GM18873 (cell line): ENCODE measurements around the gene GFER.
"Not testable (repeated sequence)": the region's sequence is repeated elsewhere in the genome, so short reads cannot be mapped to it uniquely, and the experiment has no call there.

Source experiments
- ATAC-seq: cut with Tn5 transposase; IDR thresholded peaks from one replicate; pipeline ENCODE4 v1.9.1; 2021; ENCODE audit warnings: mild to moderate bottlenecking, moderate library complexity, moderate number of reproducible peaks; ENCODE audit not compliant: unreplicated experiment, low FRiP score

The GFER gene

GRCh38 chr16:1953734-1954133, 30.3 kb upstream of the GFER start:
- no peak for ATAC-seq

- ATAC-seq, result not testable (repeated sequence)
Observed at GRCh38 chr16:1957434-1958142, 26.4 kb upstream of the GFER start.

- ATAC-seq, result not testable (repeated sequence)
Observed at GRCh38 chr16:1958143-1958491, 25.9 kb upstream of the GFER start.

GRCh38 chr16:1958715-1959268, 25.2 kb upstream of the GFER start:
- no peak for ATAC-seq

- ATAC-seq, result peak; percentile 47
Observed at GRCh38 chr16:1959269-1960039, 24.5 kb upstream of the GFER start, which contains the start of gene NDUFB10. NDUFB10 (plus strand) TSS chr16:1959538; CDS start chr16:1959625, 87 bp downstream.

GRCh38 chr16:1960665-1961630, 23.0 kb upstream of the GFER start:
- no peak for ATAC-seq

- no peak for ATAC-seq
Observed at GRCh38 chr16:1961651-1962067, 22.3 kb upstream of the GFER start.

- not testable (repeated sequence) for ATAC-seq
Observed at GRCh38 chr16:1962161-1963153, 21.5 kb upstream of the GFER start.

- peak; percentile 2 for ATAC-seq
Observed at GRCh38 chr16:1963806-1964505, 20.0 kb upstream of the GFER start.

- ATAC-seq, result peak; percentile 73
Observed at GRCh38 chr16:1964506-1965395, 19.2 kb upstream of the GFER start, which contains the start of gene RPS2. RPS2 (minus strand) TSS chr16:1964826; CDS start chr16:1964625, 201 bp downstream.

- no peak for ATAC-seq
Observed at GRCh38 chr16:1965396-1966001, 18.5 kb upstream of the GFER start.

- ATAC-seq, result no peak
Observed at GRCh38 chr16:1966460-1966859, 17.5 kb upstream of the GFER start, which contains the start of gene RNF151. RNF151 (plus strand) TSS chr16:1966856; CDS start chr16:1966882, 26 bp downstream.

GRCh38 chr16:1968146-1968953, 15.6 kb upstream of the GFER start:
- ATAC-seq, result no peak

GRCh38 chr16:1971796-1972489, 12.1 kb upstream of the GFER start, which contains the start of gene TBL3:
TBL3 (plus strand) TSS chr16:1972053; CDS start chr16:1972165, 112 bp downstream.
- ATAC-seq, result peak; percentile 51

GRCh38 chr16:1972490-1972877, 11.5 kb upstream of the GFER start:
- no peak for ATAC-seq
